ENCODE measurements around the gene CCR2.

GRCh38 chr3:46353090-46353489, 821 bp upstream of the CCR2 start:
- TF ChIP-seq ZNF558 (tag by site-specific recombination; IDR thresholded peaks at IDR 0.05) (no peak), ZSCAN4 (tag by site-specific recombination; IDR thresholded peaks at IDR 0.05) (no peak), ZNF335 (tag by site-specific recombination; conservative IDR thresholded peaks at IDR 0.05) (no peak), ZNF2 (tag by site-specific recombination; IDR thresholded peaks at IDR 0.05) (no peak), ZNF843 (tag by site-specific recombination; IDR thresholded peaks at IDR 0.05) (no peak), MYNN (tag by site-specific recombination; IDR thresholded peaks at IDR 0.05; ENCODE audit: borderline replicate concordance) (no peak), EGR2 (tag by site-specific recombination; IDR thresholded peaks at IDR 0.05; ENCODE audit: low read depth) (no peak), SALL2 (tag by site-specific recombination; IDR thresholded peaks at IDR 0.05; ENCODE audit: borderline replicate concordance) (no peak), ZNF24 (tag by site-specific recombination; IDR thresholded peaks at IDR 0.05) (no peak), ZEB2 (tag by site-specific recombination; IDR thresholded peaks at IDR 0.05) (no peak), SCRT1 (tag by site-specific recombination; IDR thresholded peaks at IDR 0.05; ENCODE audit: borderline replicate concordance) (no peak), ZFP3 (tag by site-specific recombination; IDR thresholded peaks at IDR 0.05; ENCODE audit: low read depth) (no peak), ZNF362 (tag by site-specific recombination; IDR thresholded peaks at IDR 0.05) (no peak)
- TF ChIP-seq, protein P1, sequence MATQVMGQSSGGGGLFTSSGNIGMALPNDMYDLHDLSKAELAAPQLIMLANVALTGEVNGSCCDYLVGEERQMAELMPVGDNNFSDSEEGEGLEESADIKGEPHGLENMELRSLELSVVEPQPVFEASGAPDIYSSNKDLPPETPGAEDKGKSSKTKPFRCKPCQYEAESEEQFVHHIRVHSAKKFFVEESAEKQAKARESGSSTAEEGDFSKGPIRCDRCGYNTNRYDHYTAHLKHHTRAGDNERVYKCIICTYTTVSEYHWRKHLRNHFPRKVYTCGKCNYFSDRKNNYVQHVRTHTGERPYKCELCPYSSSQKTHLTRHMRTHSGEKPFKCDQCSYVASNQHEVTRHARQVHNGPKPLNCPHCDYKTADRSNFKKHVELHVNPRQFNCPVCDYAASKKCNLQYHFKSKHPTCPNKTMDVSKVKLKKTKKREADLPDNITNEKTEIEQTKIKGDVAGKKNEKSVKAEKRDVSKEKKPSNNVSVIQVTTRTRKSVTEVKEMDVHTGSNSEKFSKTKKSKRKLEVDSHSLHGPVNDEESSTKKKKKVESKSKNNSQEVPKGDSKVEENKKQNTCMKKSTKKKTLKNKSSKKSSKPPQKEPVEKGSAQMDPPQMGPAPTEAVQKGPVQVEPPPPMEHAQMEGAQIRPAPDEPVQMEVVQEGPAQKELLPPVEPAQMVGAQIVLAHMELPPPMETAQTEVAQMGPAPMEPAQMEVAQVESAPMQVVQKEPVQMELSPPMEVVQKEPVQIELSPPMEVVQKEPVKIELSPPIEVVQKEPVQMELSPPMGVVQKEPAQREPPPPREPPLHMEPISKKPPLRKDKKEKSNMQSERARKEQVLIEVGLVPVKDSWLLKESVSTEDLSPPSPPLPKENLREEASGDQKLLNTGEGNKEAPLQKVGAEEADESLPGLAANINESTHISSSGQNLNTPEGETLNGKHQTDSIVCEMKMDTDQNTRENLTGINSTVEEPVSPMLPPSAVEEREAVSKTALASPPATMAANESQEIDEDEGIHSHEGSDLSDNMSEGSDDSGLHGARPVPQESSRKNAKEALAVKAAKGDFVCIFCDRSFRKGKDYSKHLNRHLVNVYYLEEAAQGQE (tag by site-specific recombination; IDR thresholded peaks at IDR 0.05) = no peak

Data from HEK293 (cell line).